Amniotic epithelial cell (primary cell): ENCODE results near the gene RBBP8.

Experiments used
- DNase-seq: peaks from one replicate; pipeline ENCODE4 v3.0.0-alpha.2; 2010; ENCODE audit warnings: low read depth

RBBP8 gene

GRCh38 chr18:22999647-23000046 is 66.5 kb downstream of the RBBP8 start:
- no peak for DNase-seq

DNA sequence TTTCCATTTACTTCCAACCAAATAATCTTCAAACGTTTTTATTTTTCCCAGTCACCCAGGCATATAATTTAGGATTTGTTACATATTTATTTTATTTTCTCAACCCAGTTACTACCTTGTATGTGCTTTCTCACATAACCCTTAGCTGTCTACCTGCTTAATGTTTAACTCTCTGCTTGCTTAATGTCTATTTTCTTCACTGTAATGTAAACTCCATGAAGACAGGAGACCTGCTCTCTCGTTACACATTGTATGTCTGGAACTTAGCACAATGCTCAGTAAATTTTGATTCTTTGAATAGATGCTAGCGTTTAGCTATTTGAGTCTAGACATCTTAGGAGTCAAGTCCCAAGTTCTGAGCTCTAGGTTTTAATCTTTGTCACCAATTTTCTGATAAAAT is 70.2 kb downstream of the RBBP8 start:
- DNase-seq, result no peak

DNA sequence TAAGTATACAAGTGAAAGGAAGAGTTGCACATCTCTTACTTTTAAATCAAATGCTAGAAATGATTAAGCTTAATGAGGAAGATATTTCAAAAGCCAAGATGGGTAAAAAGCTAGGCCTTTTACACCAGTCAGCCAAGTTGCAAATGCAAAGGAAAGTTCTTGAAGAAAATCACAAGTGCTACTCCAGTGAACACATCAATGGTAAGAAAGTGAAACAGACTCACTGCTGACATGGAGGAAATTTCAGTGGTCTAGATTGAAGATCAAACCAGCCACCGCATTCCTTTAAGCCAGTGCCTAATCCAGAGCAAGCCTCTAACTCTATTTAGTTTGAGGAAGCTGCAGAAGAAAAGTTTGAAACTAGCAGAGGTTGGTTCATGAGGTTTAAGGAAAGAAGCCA is 79.1 kb downstream of the RBBP8 start:
- DNase-seq, result no peak

GRCh38 chr18:23020555-23021294 is 87.6 kb downstream of the RBBP8 start:
- no peak for DNase-seq

GRCh38 chr18:23021623-23022022 is 88.5 kb downstream of the RBBP8 start:
- DNase-seq, result peak; percentile 33

GRCh38 chr18:23032030-23032582 is 99.0 kb downstream of the RBBP8 start:
- peak; percentile 89 for DNase-seq

- DNase-seq, result no peak
Observed at GRCh38 chr18:23033056-23033455, 99.9 kb downstream of the RBBP8 start.

GRCh38 chr18:23036660-23037201 is 103.6 kb downstream of the RBBP8 start:
- DNase-seq, result peak; percentile 51

DNA sequence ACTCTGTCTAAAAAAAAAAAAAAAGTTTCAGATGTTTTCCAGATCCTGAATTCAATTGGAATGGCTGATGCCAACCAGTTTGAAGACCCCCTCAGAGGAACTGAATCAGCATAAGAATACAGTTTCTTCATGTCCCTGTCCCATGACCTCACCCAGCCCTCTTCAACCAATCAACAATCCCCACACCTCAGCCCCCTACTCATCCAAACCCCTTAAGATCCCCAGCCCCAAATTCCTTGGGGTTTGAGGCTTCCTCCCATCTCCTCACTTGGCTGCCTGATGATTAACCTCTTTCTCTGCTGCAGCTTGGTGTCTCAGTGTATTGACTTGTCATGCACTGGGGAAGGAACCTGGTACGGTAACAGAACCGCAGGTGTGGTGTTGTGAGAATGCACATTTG is 104.5 kb downstream of the RBBP8 start:
- DNase-seq, result no peak

GRCh38 chr18:23038712-23039111 is 105.6 kb downstream of the RBBP8 start:
- DNase-seq, result peak; percentile 44

- DNase-seq, result no peak
Observed at GRCh38 chr18:23042133-23042532, 109.0 kb downstream of the RBBP8 start.

GRCh38 chr18:23043803-23044376 is 110.8 kb downstream of the RBBP8 start:
- no peak for DNase-seq

GRCh38 chr18:23049698-23050373 is 116.7 kb downstream of the RBBP8 start:
- DNase-seq, result no peak

DNA sequence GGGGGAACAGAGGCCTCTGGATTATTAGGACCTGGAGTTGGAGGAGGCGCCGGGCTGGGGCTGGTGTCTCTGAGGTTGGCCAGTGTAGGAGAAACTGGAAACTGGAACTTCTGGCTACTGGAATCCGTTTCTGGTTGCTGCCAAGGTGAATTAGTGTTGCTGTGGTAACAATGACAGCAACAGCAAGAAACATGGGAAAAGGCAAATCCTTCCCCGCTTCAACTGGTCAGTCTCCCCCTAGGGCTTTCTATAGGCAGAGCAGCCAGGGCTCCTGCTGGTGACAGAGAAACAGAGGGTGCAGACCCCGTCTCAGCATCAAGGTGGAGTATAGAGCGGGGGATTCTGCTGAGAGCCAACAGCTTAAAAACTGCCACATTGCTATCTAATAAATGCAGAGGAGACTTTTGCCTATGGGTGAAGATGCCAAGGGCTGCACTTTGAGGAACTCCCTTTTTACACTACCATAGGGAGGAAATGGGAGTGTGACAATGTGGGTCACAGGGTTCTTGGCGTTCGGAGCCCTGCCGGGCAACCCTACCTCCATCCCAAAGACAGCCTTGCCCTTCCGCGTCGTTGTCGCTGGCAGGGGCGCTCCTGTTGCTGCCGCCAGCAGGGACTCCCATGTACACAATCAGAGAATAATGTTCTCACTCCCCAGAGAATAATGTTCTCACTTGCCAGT is 120.8 kb downstream of the RBBP8 start:
- DNase-seq, result peak; percentile 61

DNA sequence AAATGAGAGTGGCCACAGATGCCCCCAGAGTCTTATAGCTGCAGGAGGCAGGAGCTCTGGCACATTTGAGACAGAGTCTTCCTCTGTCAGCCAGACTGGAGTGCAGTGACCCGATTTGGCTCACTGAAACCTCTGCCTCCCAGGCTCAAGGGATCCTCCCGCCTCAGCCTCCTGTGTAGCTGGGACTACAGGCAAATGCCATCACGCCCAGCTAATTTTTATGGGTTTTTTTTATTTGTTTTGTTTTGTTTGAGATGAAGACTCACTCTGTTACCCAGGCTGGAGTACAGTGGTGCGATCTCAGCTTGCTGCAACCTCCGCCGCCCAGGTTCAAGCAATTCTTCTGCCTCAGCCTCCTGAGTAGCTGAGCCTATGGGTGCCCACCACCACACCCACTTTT is 121.4 kb downstream of the RBBP8 start:
- DNase-seq, result no peak

DNA sequence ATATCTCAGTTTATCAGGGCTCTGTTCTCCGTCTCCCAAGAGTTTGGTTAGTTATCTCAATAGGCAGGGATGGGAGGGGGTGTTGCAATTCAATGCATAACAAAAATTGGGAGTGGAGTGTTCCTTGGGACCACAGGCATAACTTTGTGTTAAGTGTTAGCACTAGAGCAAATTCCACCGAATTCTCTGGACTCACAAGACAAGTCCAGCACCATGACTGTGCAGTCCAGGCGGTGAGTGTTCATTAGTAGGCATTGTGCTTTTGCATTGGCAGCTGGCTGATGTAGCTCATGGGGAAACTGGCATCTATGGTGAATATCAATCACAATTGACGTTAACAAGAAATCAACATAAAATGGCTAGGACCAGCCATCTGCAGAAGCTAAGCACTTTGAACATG is 123.2 kb downstream of the RBBP8 start:
- no peak for DNase-seq

DNA sequence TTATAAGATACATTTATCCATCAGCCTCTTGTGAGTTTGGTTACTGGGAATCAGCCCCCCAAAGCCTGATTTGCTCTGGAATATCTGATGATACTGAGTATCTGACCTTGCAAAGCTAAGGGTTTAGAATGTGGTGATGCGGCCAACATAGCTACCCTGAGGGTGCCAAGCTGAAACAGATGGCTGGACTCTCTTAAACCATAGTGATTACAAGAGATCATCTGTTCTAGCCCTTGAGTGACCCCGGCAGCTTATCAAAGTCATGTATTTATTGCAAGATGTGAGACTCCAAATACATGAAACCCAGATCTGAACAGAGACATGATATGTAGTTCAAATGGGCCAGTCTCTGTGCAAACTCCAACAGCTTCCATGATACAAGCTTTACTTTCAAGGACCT is 124.0 kb downstream of the RBBP8 start:
- no peak for DNase-seq

DNA sequence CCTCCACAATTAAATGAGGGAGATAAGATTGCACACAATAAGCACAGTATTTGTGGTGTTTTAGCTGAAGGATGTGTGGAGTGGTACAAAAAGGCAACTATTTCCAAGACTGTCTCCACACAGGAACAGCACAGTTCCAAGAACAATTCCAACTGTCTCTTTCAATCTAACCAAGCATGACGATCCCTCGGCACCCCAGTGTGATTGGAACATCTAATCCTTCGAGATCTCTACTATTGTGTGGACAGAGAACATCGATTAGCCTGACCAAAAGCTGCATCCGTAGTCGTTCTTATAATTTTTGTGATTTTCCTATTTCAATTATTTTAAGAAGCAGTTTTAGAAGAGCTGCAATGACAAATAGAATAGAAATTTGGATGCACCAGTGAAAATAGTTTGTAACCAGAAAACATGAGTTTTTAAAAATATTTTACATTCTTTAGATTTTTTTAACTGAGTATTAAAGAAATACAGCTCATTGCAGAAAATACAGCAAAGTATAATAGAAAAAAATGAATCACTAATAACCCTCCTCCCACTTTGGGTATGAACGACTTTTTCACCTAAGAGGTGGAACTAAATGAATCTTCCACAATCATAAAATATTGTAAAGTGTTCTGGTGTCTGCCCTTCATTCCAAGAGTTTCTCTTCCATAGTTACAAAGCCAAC is 125.8 kb downstream of the RBBP8 start:
- no peak for DNase-seq

DNA sequence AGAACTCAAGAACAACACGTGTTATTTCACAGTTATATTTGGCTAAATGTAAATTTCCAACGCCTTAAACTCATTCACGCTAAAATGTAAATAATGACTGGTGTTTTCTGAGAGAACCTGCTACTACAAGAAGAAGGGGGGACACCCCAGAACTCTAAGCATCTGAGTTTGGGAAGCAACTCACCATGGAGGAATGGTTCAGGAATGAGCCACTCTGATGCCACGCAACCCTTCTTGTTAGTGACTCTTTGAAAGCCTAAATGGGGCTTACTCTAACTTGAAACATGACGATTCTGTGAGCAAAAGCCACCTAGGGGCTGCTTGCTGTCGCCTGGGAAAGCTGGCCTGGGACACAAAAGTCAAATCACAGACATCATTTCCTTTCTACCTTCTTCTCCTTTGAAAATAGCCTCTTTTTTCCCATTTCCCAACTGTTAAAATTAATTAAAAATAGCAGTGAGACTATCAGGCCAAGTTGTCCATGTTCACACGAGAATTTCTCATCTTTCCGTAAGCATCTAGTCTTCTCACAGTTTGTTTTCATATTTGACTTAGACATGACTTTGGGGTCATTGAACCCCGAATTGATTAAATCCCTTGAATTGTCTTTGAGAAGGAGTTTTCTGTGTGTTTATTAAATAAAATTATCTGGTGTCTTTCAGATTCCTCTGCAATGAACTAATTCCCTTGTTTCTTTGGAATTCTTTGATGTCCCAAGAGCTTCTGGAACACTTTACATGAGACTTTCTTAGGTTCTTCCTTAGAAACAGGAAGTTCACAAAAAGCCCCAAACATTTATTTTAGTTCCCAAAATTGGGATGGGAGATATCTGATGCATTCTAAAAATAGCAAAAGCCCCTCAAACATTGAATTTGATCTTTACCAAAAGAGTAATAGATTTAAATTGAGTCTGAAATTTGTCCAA is 126.7 kb downstream of the RBBP8 start:
- DNase-seq, result no peak

GRCh38 chr18:23062011-23062410 is 128.9 kb downstream of the RBBP8 start:
- DNase-seq, result no peak

GRCh38 chr18:23063502-23063901 is 130.4 kb downstream of the RBBP8 start:
- DNase-seq, result no peak
